ENCODE data around the gene P3H2.

GRCh38 chr3:190072856-190073255, 47.8 kb downstream of the P3H2 start:
- TF ChIP-seq, protein P1, sequence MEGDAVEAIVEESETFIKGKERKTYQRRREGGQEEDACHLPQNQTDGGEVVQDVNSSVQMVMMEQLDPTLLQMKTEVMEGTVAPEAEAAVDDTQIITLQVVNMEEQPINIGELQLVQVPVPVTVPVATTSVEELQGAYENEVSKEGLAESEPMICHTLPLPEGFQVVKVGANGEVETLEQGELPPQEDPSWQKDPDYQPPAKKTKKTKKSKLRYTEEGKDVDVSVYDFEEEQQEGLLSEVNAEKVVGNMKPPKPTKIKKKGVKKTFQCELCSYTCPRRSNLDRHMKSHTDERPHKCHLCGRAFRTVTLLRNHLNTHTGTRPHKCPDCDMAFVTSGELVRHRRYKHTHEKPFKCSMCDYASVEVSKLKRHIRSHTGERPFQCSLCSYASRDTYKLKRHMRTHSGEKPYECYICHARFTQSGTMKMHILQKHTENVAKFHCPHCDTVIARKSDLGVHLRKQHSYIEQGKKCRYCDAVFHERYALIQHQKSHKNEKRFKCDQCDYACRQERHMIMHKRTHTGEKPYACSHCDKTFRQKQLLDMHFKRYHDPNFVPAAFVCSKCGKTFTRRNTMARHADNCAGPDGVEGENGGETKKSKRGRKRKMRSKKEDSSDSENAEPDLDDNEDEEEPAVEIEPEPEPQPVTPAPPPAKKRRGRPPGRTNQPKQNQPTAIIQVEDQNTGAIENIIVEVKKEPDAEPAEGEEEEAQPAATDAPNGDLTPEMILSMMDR (IDR thresholded peaks at IDR 0.05): no peak
- no peak for TF ChIP-seq POLR2A (IDR thresholded peaks at IDR 0.05)

All from thyroid gland (tissue), 4 donors.